HPDE6-E6E7 (cell line): ENCODE measurements around the gene CYBC1.

Experiments
- DNase-seq: peaks from one replicate; pipeline ENCODE4 v3.0.0; 2011; ENCODE audit warnings: missing footprints; ENCODE audit errors: extremely low spot score

Gene CYBC1

GRCh38 chr17:82449131-82449882, 1.2 kb downstream of the CYBC1 start:
- no peak for DNase-seq

GRCh38 chr17:82447876-82448275, 2.7 kb downstream of the CYBC1 start:
- no peak for DNase-seq

- DNase-seq: no peak
Observed at GRCh38 chr17:82446649-82447048, 3.9 kb downstream of the CYBC1 start.

GRCh38 chr17:82446124-82446523, 4.4 kb downstream of the CYBC1 start:
- no peak for DNase-seq

GRCh38 chr17:82445542-82445941, 5.0 kb downstream of the CYBC1 start:
- DNase-seq: no peak

GRCh38 chr17:82444941-82445521, 5.5 kb downstream of the CYBC1 start:
- DNase-seq: no peak

GRCh38 chr17:82444284-82444893, 6.2 kb downstream of the CYBC1 start:
- no peak for DNase-seq

GRCh38 chr17:82443465-82444283, 6.9 kb downstream of the CYBC1 start:
- no peak for DNase-seq

GRCh38 chr17:82442643-82443464, 7.7 kb downstream of the CYBC1 start:
- no peak for DNase-seq

- no peak for DNase-seq
Observed at GRCh38 chr17:82441691-82442487, 8.7 kb downstream of the CYBC1 start.

GRCh38 chr17:82440991-82441627, 9.4 kb downstream of the CYBC1 start:
- DNase-seq: no peak

- no peak for DNase-seq
Observed at GRCh38 chr17:82440469-82440981, 10.0 kb downstream of the CYBC1 start.

- DNase-seq: no peak
Observed at GRCh38 chr17:82439829-82440365, 10.7 kb downstream of the CYBC1 start.

GRCh38 chr17:82439194-82439828, 11.2 kb downstream of the CYBC1 start:
- no peak for DNase-seq

GRCh38 chr17:82438401-82439193, 12.0 kb downstream of the CYBC1 start:
- DNase-seq: no peak

- DNase-seq: no peak
Observed at GRCh38 chr17:82437325-82437668, 13.3 kb downstream of the CYBC1 start.

- no peak for DNase-seq
Observed at GRCh38 chr17:82436601-82437324, 13.8 kb downstream of the CYBC1 start.
